Erythroblast (primary cell): Measurements from ENCODE around the gene NFKBIL1.

Experiments used
- GATA1 ChIP-seq: IDR thresholded peaks from 2 replicates; pipeline ENCODE4 v1.6.1; 2011; ENCODE audit warnings: low read depth, mild to moderate bottlenecking, control low read depth, low read length, moderate library complexity
- POLR2A ChIP-seq: IDR thresholded peaks from 2 replicates; pipeline ENCODE4 v1.6.1; 2011; ENCODE audit warnings: mild to moderate bottlenecking, low read length

DNA sequence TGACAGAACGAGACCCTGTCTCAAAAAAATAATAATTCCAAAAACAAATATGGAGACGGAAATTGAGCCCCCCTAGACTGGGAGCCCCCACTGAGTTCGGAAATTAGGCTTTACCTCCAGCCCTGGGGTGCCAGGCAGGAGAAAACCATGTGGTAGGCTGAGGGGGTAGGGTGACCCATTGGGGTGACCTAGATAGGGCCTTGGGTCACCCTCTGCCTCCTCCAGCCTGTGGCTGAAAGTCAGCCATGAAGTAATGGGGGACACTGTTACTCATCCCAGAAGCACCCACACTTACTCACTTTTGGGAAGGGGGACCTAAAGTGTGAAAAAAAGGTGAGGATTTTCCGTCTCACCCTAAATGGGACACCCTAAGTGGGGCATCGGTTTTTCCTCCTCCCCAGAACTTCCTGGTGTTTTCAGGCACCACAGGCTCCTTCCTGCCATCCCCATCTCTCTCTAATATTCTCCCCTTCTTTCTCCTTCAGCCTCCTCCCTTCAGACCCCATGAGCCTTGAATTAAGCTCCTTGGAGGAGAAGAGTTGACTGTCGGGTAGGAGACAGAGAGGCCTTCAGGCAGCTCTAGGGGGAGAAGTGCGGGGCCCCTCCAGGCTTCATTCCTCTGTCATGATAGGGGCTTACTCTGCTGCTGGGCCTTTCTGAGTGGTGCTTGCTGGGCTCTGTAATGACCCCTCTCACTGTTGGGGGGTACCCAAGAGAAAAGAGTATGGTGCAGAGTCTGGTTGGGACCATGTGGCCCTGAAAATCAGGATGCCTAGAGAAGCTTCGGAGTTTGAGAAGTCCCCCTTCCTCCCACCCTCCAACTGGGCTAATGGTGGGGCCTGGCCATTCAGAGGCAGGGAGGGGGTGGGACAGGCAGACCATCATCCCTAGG is 32.4 kb downstream of the NFKBIL1 start:
- TF ChIP-seq POLR2A (no peak), GATA1 (no peak)
